Activated effector memory CD4-positive, alpha-beta T cell treated with anti-CD3 and anti-CD28 coated beads, Interleukin-2, amount 50 U/mL, for 16 hours (primary cell): ENCODE measurements around the gene PBXIP1.
A peak's percentile ranks its signal among the peaks of the same experiment; 100 is the strongest.
"Not testable (repeated sequence)": the region's sequence is repeated elsewhere in the genome, so short reads cannot be mapped to it uniquely, and the experiment has no call there.

Source experiments
- DNase-seq: peaks from one replicate; pipeline ENCODE4 v3.0.0-alpha.2; 2020

PBXIP1 gene

DNA sequence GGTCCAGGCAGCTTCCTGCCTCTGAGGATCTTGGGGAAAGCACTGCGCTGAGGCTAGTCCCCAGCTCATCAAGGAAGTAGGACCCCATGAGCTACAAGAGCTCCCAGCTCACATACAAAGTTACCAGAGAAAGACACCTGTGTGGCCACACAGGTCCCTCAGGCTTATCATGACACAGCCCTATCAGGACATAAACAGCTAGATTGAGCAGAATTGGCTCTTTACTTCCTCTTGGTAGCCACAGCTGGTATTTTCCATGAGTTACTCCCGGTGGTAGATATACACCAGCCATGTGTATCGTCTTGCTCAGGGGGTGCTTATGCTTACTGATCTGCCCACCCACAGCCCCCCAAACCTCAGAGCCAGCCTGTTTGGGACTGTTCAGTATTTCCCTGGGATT, 38.7 kb upstream of the PBXIP1 start:
- no peak for DNase-seq

- no peak for DNase-seq
These were observed 38.3 kb upstream of the PBXIP1 start for GRCh38 chr1:154994269-154994587.

- DNase-seq = no peak
These were observed 37.8 kb upstream of the PBXIP1 start, which contains the start of gene LENEP for GRCh38 chr1:154993572-154994268. LENEP (plus strand) TSS chr1:154993586; CDS start chr1:154993608, 22 bp downstream.

GRCh38 chr1:154992721-154993571, 37.0 kb upstream of the PBXIP1 start:
- DNase-seq = no peak

- DNase-seq = no peak
These were observed 34.4 kb upstream of the PBXIP1 start for GRCh38 chr1:154990276-154990675.

DNA sequence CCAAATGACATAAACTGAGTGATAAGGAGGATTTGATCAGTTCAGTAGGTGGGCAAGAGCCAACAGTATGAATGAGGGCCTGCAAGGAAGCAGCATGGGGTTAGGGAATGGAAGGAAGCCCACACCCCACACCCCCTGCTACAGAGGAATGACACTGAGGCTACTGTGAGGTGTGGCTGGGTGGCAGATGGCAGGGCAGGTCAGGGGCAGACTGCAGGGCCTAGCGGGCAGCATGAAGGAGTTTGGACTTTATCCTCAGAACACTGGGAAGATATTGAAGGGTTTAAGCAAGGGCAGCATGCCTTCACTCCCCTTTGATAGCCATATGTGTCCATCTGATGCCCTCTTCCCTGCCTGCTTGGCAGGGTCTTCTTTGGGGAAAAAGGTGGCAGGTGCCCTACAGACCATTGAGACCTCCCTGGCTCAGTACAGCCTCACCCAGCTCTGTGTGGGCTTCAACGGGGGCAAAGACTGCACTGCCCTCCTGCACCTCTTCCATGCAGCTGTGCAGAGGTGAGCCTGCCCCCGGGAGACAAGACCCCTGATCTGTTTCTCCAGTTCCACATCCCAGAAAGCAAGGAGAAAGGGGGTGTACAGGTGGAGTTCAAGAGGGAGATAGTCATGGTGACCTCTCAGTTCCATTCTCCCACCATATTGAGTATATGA, 33.4 kb upstream of the PBXIP1 start:
- no peak for DNase-seq

DNA sequence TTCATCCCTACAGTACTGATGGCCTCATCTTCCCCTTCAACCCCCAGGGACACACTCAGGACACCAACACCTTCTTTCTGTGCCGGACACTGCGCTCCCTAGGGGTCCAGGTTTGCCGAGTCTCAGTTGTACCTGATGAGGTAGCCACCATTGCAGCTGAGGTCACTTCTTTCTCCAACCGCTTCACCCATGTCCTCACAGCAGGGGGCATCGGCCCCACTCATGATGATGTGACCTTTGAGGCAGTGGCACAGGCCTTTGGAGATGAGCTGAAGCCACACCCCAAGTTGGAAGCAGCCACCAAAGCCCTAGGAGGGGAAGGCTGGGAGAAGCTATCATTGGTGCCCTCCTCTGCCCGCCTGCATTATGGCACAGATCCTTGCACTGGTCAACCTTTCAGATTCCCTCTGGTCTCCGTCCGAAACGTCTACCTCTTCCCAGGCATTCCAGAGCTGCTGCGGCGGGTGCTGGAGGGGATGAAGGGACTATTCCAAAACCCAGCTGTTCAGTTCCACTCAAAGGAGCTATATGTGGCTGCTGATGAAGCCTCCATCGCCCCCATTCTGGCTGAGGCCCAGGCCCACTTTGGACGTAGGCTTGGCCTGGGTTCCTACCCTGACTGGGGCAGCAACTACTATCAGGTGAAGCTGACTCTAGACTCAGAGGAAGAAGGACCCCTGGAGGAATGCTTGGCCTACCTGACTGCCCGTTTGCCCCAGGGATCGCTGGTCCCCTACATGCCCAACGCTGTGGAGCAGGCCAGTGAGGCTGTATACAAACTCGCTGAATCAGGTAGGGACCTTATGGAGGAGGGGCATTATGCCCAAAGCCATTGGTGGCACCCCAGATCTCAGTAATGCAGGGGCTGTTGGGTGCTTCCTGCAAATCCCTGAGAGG, 32.4 kb upstream of the PBXIP1 start:
- DNase-seq = no peak

- no peak for DNase-seq
These were observed 31.4 kb upstream of the PBXIP1 start for GRCh38 chr1:154987326-154987725.

GRCh38 chr1:154986736-154987135, 30.8 kb upstream of the PBXIP1 start:
- not testable (repeated sequence) for DNase-seq

DNA sequence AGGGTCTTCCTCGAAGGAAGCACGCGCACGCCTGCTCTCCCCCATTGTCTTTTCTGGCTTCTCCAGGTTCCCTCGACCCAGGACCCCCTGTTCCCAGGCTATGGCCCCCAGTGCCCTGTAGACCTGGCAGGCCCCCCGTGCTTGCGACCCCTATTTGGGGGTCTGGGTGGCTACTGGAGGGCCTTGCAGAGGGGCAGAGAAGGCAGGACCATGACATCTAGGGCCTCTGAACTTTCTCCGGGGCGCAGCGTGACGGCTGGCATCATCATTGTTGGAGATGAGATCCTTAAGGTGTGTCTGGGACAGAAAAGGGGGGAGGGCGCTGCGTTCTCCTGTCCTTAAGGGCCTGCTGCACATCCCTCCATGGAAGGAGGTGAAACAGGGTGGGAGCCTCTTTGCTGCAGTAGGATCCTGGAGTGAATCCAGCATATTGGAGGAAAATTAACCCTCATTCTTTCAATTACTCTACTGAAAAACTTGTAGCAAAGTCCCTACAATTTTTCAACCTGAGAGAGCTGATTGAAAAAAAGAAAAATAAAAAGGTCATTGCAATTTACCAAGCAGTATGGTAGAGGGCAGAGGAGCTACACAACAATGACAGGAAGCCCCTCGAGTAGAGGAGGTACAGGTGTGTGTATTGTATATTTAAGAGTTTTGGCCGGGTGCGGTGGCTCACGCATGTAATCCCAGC, 28.0 kb upstream of the PBXIP1 start:
- DNase-seq = peak; percentile 69

GRCh38 chr1:154982897-154983648, 27.2 kb upstream of the PBXIP1 start, which contains the start of gene FLAD1:
FLAD1 (plus strand) TSS chr1:154983344; CDS start chr1:154983695, 351 bp downstream.
- DNase-seq = peak; percentile 98

DNA sequence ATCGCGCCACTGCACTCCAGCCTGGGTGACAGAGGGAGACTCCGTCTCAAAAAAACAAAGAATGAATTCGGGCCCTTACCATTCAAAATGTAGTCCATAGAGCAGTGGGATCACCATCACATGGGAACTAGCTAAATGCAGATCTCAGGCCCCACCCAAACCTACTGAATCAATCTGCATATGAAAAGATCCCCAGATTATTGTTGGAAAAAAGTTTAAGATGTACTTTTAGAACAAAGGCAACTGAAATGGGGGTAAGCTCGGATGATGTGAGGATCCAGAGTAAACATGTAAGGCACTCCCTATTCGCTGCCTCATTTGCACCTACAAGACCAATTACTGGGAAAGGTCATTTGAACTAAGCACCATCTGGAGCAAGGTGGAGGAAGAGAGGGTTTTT, 26.4 kb upstream of the PBXIP1 start:
- DNase-seq = no peak

DNA sequence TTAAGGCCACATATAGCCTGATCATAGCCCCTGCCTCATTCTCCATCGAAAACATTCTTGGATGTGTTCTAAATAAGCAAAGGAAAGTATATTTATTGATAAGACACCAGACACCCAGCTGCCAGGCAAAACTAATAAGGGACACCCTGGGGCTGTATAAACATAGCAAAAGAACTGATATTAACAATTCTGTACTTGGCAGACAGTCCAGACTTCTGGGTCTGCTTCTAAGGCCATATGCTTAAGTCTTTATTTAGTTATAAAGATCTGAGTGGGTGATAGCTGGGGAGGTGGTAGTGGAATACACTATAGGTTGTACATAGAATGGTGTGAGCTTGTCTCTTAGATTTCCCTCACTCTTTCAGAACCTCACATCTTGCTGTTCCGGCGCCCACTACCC, 22.5 kb upstream of the PBXIP1 start:
- no peak for DNase-seq

GRCh38 chr1:154977762-154978161, 21.9 kb upstream of the PBXIP1 start:
- not testable (repeated sequence) for DNase-seq

DNA sequence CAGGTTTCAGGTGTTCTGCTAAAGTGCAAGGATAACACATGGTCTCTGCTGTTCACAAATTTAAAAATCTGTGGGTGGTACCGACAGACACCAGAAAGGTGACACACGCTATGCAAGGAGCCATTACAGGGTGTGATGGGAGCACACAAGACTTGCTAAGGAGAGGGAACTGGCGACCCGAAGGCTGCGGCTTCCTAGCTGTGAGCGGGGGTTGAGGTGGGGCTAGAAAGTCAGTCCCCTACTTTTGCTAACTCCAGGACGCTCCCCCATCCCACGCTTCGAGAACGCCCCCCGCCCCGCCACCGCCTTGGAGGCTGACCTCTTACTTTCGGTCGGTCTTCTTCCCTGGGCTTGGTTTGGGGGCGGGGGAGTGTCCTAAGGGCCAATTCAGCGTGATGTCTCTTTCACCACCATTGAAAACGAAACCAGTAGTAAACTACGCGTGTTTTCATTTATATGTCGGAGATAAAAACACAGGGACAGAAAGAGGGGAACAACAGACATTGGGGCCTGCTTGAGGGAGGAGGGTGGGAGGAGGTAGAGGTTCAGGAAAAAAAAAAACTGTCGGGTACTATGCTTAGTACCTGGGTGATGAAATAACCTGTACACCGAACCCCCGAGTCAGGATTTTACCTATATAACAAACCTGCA, 19.6 kb upstream of the PBXIP1 start:
- peak; percentile 87 for DNase-seq

GRCh38 chr1:154974808-154975408, 19.0 kb upstream of the PBXIP1 start:
- peak; percentile 97 for DNase-seq

GRCh38 chr1:154974102-154974807, 18.4 kb upstream of the PBXIP1 start, which contains the start of gene CKS1B:
CKS1B (plus strand) TSS chr1:154974681; CDS start chr1:154974746, 65 bp downstream.
- DNase-seq = peak; percentile 97

GRCh38 chr1:154973344-154974101, 17.6 kb upstream of the PBXIP1 start:
- peak; percentile 96 for DNase-seq
